Right lobe of liver (tissue), 4 donors: Measurements from ENCODE around the gene SUCLG1.

ENCODE experiments used
- POLR2A ChIP-seq: fragments of 450-650 bp; IDR thresholded peaks from one replicate; pipeline ENCODE4 v1.6.1; 2017; ENCODE audit warnings: antibody characterized with exemption, mild to moderate bottlenecking
- TF ChIP-seq, protein P1 (sequence below), 4 donors: fragments of 200-600 bp in 3 of 4; fragments of 450-650 bp in 1 of 4; IDR thresholded peaks; one replicate each; pipeline versions ENCODE4 v1.5.1 to v1.8.0; 2016 to 2022; ENCODE audit warnings: antibody characterized with exemption in 4 of 4, mild to moderate bottlenecking in 2 of 4
- donor health status: DM: no; HTN: no; CAD: no.
- donor health status: DM: no; HTN: no; CAD: no.
- donor health status: DM: no; HTN: yes; CAD: no.

DNA sequence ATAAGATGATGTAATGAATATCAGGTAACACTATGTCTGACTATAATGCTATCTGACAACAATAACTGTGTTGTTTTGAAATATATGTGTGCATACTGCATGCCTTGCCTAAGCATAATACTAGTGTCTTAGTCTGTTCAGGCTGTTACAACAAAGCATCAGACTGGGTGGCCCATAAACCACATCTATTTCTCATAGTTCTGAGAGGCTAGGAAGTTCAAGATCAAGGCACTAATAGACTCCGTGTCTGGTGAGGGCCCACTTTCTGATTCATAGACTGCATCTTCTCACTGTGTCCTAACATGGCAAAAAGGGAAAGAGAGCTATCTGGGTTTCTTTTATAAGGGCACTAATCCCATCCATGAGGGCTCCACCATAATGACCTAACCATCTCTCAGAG lies 80.1 kb downstream of the SUCLG1 start:
- TF ChIP-seq POLR2A: no peak
- TF ChIP-seq, protein P1, sequence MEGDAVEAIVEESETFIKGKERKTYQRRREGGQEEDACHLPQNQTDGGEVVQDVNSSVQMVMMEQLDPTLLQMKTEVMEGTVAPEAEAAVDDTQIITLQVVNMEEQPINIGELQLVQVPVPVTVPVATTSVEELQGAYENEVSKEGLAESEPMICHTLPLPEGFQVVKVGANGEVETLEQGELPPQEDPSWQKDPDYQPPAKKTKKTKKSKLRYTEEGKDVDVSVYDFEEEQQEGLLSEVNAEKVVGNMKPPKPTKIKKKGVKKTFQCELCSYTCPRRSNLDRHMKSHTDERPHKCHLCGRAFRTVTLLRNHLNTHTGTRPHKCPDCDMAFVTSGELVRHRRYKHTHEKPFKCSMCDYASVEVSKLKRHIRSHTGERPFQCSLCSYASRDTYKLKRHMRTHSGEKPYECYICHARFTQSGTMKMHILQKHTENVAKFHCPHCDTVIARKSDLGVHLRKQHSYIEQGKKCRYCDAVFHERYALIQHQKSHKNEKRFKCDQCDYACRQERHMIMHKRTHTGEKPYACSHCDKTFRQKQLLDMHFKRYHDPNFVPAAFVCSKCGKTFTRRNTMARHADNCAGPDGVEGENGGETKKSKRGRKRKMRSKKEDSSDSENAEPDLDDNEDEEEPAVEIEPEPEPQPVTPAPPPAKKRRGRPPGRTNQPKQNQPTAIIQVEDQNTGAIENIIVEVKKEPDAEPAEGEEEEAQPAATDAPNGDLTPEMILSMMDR (IDR thresholded peaks at IDR 0.05): no peak
